Measurements from ENCODE around the gene SLC9A9. TPM values are rescaled to one million over a fixed set of nuclear protein-coding genes. Genes with fewer than 3 reads are reported as not detected.

Gene SLC9A9
- total and polyA plus RNA-seq, 9 of the 15 experiments (the other 6 are each of a cell fraction or from before 2014, with no cell fraction given) = 0.03 to 0.13 TPM; not detected in 7

DNA sequence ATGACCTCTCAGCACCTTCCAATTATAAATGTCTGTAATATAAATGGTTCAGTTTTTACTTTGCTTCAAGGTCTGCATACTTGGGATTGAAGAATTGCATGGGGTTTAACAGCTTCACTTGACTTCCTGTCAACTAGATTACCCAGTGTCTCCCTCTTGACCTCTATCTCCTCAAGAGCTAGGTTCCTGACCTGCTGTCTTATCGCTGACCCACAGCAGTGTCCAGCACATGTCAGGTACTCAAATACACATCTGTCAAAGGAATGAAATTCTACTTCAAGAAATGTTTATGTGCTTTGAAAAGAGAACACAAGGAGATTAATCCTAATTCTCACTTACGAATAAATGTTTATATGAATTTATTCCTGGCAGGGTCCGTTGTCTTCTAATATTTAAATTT, 284.5 kb downstream of the SLC9A9 start (continued):
- TF ChIP-seq KDM1A (IDR thresholded peaks at IDR 0.05) (peak; percentile 88 to 93), SRSF1 (IDR thresholded peaks at IDR 0.05; ENCODE audit: low read depth, low read length) (no peak), LARP7 (IDR thresholded peaks at IDR 0.05) (no peak), ZNF583 (CRISPR knock-in tag; IDR thresholded peaks at IDR 0.05) (no peak), TARDBP (IDR thresholded peaks at IDR 0.05) (no peak), NFATC3 (IDR thresholded peaks at IDR 0.05) (no peak), ZC3H8 (IDR thresholded peaks at IDR 0.05) (no peak), ZNF140 (CRISPR knock-in tag; IDR thresholded peaks at IDR 0.05) (no peak), ZKSCAN3 (CRISPR knock-in tag; IDR thresholded peaks at IDR 0.05) (no peak), CBFA2T2 (conservative IDR thresholded peaks at IDR 0.05) (peak; percentile 88), TCF3 (CRISPR knock-in tag; IDR thresholded peaks at IDR 0.05) (peak; percentile 93), GTF2A2 (tag; IDR thresholded peaks at IDR 0.05) (no peak), ZNF24 (IDR thresholded peaks at IDR 0.05) (peak; percentile 57; the same call in 1 of the 2 replicates), NFIC (IDR thresholded peaks at IDR 0.05) (peak; percentile 70), USF1 (CRISPR knock-in tag; IDR thresholded peaks at IDR 0.05) (no peak), DPF2 (IDR thresholded peaks at IDR 0.05) (peak; percentile 90), HMBOX1 (IDR thresholded peaks at IDR 0.05) (peak; percentile 95), HDAC6 (IDR thresholded peaks at IDR 0.05; ENCODE audit: low read depth, low read length) (no peak), ZNF23 (CRISPR knock-in tag; IDR thresholded peaks at IDR 0.05) (no peak), MTA2 (IDR thresholded peaks at IDR 0.05; ENCODE audit: low read depth) (peak; percentile 85), ZNF584 (CRISPR knock-in tag; IDR thresholded peaks at IDR 0.05; ENCODE audit: low read depth) (no peak), HNRNPK (IDR thresholded peaks at IDR 0.05; ENCODE audit: low read depth, low read length, poor library complexity, severe bottlenecking) (no peak), JUND (IDR thresholded peaks at IDR 0.05; ENCODE audit: borderline replicate concordance, low read depth, low read length) (peak; percentile 47; the same call in 1 of the 2 replicates), JUND (tag; IDR thresholded peaks at IDR 0.05; ENCODE audit: borderline replicate concordance, low read depth, low read length) (peak; percentile 16; the same call in 1 of the 3 replicates), L3MBTL2 (IDR thresholded peaks at IDR 0.05) (peak; percentile 65), ZNF589 (CRISPR knock-in tag; IDR thresholded peaks at IDR 0.05; ENCODE audit: low read depth) (no peak)
